HCT116 (cell line): Measurements from ENCODE around the gene ATP2B1. TPM values are rescaled to one million over a fixed set of nuclear protein-coding genes. Genes with fewer than 3 reads are reported as not detected.

Experiments used
- ATAC-seq: fragments of 200-7000 bp; cut with Tn5 transposase; 2 replicates; pipeline ENCODE4 v1.9.1; 2020; ENCODE audit warnings: mild to moderate bottlenecking, moderate library complexity
- BruUV-seq: library from RNA; stranded (reverse); fragments of 400-500 nt; replicated peaks from 2 replicates; lab custom pipeline; 2021; lab: Mats Ljungman, UMichigan
- CTCF ChIA-PET: fragments of 300-600 bp; sonication (Branson Sonifier 250); formaldehyde crosslinking; loops from one replicate; lab custom pipeline; 2021; ENCODE audit warnings: antibody characterized with exemption; lab: Charles Lee
- POLR2A ChIA-PET: fragments of 300-600, 350-600 bp; sonication (Branson Sonifier 250); formaldehyde crosslinking; loops from one replicate; lab custom pipeline; 2021; ENCODE audit warnings: antibody characterized with exemption; lab: Charles Lee
- RAD21 ChIA-PET, 2 experiments: fragments of 300-600 bp; sonication (Branson Sonifier 250); formaldehyde crosslinking; loops; one replicate each; lab custom pipeline; 2023; ENCODE audit warnings: low total read pairs in 2 of 2; ENCODE audit not compliant: uncharacterized antibody in 2 of 2, unreplicated experiment in 2 of 2, low non-redundant PET in 1 of 2; lab: Charles Lee
- DNase-seq: peaks from one replicate; pipeline ENCODE4 v3.0.0-alpha.2; 2010; ENCODE audit warnings: low read depth, low spot score
- H2AFZ ChIP-seq: fragments of 200-600 bp; shearing (Covaris generic), sonication (generic); 2 replicates; pipeline ENCODE4 v1.6.1; 2017; ENCODE audit warnings: low read depth, mixed run types, mixed read lengths, antibody characterized with exemption, low read length; ENCODE audit not compliant: poor library complexity, severe bottlenecking
- H3K27ac ChIP-seq: 2 replicates; pipeline ENCODE4 v1.5.1; 2012; ENCODE audit warnings: low read depth, low read length
- H3K27me3 ChIP-seq: fragments of 200-600 bp; sonication (generic); 2 replicates; pipeline ENCODE4 v1.6.1; 2016; ENCODE audit warnings: mixed run types, low read length, mixed read lengths; ENCODE audit not compliant: insufficient read depth
- H3K36me3 ChIP-seq, 2 experiments: fragments of 200-500 bp in 1 of 2; fragments of 200-600 bp in 1 of 2; sonication (Bioruptor generic) in 1 of 2; sonication (generic) in 1 of 2; 2 replicates each; pipeline versions ENCODE4 v1.5.1 to v1.6.1; 2014 to 2016; ENCODE audit warnings: low read length in 2 of 2, inconsistent platforms in 1 of 2, mixed read lengths in 1 of 2, mixed run types in 1 of 2; ENCODE audit not compliant: insufficient read depth in 2 of 2, control insufficient read depth in 1 of 2
- H3K4me1 ChIP-seq, 2 experiments: fragments of 200-600 bp in 1 of 2; sonication (generic) in 1 of 2; 2 replicates each; pipeline versions ENCODE4 v1.5.1 to v1.6.1; 2012 to 2017; ENCODE audit warnings: low read length in 2 of 2, inconsistent platforms in 1 of 2, mild to moderate bottlenecking in 1 of 2, mixed read lengths in 1 of 2, mixed run types in 1 of 2, moderate library complexity in 1 of 2; ENCODE audit not compliant: insufficient read depth in 2 of 2, control insufficient read depth in 1 of 2
- H3K4me2 ChIP-seq: fragments of 200-600 bp; sonication (generic); 2 replicates; pipeline ENCODE4 v1.6.1; 2017; ENCODE audit warnings: mixed run types, low read length, mixed read lengths
- H3K4me3 ChIP-seq, 2 experiments: fragments of 200-600 bp in 1 of 2; sonication (generic) in 1 of 2; replicated peaks in 1 of 2; 2 replicates each; pipeline ENCODE4 v1.5.1; 2011 to 2016; ENCODE audit warnings: low read length in 2 of 2, control low read depth in 1 of 2, low read depth in 1 of 2, mild to moderate bottlenecking in 1 of 2, mixed read lengths in 1 of 2, mixed run types in 1 of 2
- H3K79me2 ChIP-seq: fragments of 200-600 bp; sonication (generic); 2 replicates; pipeline ENCODE4 v1.6.1; 2017; ENCODE audit warnings: mild to moderate bottlenecking, mixed run types, low read length, moderate library complexity, mixed read lengths; ENCODE audit not compliant: insufficient read depth
- H3K9ac ChIP-seq: fragments of 200-600 bp; sonication (generic); 2 replicates; pipeline ENCODE4 v1.6.1; 2016; ENCODE audit warnings: low read length, mixed read lengths
- H3K9me2 ChIP-seq: fragments of 200-600 bp; sonication (generic), shearing (Covaris generic); 2 replicates; pipeline ENCODE4 v1.6.1; 2017; ENCODE audit warnings: mixed run types, mild to moderate bottlenecking, moderate library complexity; ENCODE audit not compliant: insufficient read depth
- H3K9me3 ChIP-seq, 2 experiments: fragments of 200-500 bp in 1 of 2; fragments of 200-600 bp in 1 of 2; sonication (Bioruptor generic) in 1 of 2; sonication (generic) in 1 of 2; 2 replicates each; pipeline ENCODE4 v1.6.1; 2014 to 2017; ENCODE audit warnings: low read length in 2 of 2, mixed read lengths in 2 of 2, inconsistent platforms in 1 of 2, low read depth in 1 of 2, mild to moderate bottlenecking in 1 of 2, mixed run types in 1 of 2, moderate library complexity in 1 of 2; ENCODE audit not compliant: control insufficient read depth in 1 of 2, insufficient read depth in 1 of 2
- H4K20me1 ChIP-seq: fragments of 200-600 bp; sonication (generic), shearing (Covaris generic); 2 replicates; pipeline ENCODE4 v1.6.1; 2017; ENCODE audit warnings: mixed run types, mild to moderate bottlenecking, moderate library complexity; ENCODE audit not compliant: insufficient read depth
- CBX3 ChIP-seq: IDR thresholded peaks from 2 replicates; pipeline ENCODE4 v1.6.1; 2012; ENCODE audit warnings: low read depth
- EZH2 ChIP-seq: fragments of 200-600 bp; sonication (generic); IDR thresholded peaks from 2 replicates; pipeline ENCODE4 v1.6.1; 2017; ENCODE audit warnings: antibody characterized with exemption, mixed run types
- RAD21 ChIP-seq: IDR thresholded peaks from 2 replicates; pipeline ENCODE4 v1.6.1; 2012; ENCODE audit warnings: low read depth, mild to moderate bottlenecking
- REST ChIP-seq: IDR thresholded peaks from 2 replicates; pipeline ENCODE4 v1.6.1; 2012; ENCODE audit warnings: low read depth
- intact Hi-C: fragments of 100-400 bp; cut with micrococcal nuclease; formaldehyde crosslinking; loops from 2 replicates; pipeline ENCODE4 v1.10.0; 2022
- total RNA-seq: library from RNA; stranded (reverse); gene quantifications from one replicate; pipeline ENCODE4 v1.2.1, GENCODE V29; 2021; ENCODE audit not compliant: unreplicated experiment

The ATP2B1 gene
- total RNA-seq, 1 experiment from 2014 or later, result 62.4 TPM

DNA sequence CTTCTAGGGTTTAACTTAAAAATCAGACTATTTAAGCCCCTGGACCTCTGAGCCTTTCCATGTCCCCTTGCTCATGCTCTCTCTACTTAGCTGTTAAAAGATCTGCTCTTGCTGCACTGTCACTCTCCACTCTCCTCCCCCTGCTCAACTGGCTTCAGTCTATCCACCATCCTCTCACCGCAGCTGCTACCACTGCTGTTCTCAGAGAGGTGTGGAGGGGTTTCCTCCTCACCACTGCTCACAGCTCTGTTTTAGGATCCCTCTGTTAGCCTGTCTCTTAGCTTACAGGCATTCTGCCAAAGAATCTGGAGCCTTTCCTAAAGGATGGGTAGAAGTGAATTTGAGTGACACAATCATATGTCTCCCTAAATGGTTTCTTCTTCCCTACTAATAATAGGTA lies 43.7 kb upstream of the ATP2B1 start (continued):
- TF ChIP-seq REST (no peak), CBX3 (no peak)

GRCh38 chr12:89750389-89751351 lies 42.0 kb upstream of the ATP2B1 start:
- POLR2A ChIA-PET, result no interaction called here
- intact Hi-C loops, result no loop called here
- Histone ChIP-seq H3K4me3 (no peak overlapping the region), H3K9me3 (no peaks in the 10 kb centered on the region), H3K79me2 (no peaks in the 10 kb centered on the region), H2AFZ (peak overlapping the region; percentile 84), H3K9ac (no peak overlapping the region), H3K4me2 (no peak overlapping the region), H4K20me1 (no peaks in the 10 kb centered on the region), H3K27me3 (no peaks in the 10 kb centered on the region), H3K4me1 (no peaks in the 10 kb centered on the region), H3K9me2 (no peaks in the 10 kb centered on the region), H3K36me3 (no peaks in the 10 kb centered on the region), H3K27ac (no peak overlapping the region)
- no peak for DNase-seq
- CTCF ChIA-PET, result no interaction called here
- ATAC-seq, result no peak
- BruUV-seq, result no TSS peak
- RAD21 ChIA-PET, result no interaction called here
- no peak for TF ChIP-seq RAD21
- TF ChIP-seq EZH2, result no peak
